Measurements from ENCODE around the gene ANKRD33B.

DNA sequence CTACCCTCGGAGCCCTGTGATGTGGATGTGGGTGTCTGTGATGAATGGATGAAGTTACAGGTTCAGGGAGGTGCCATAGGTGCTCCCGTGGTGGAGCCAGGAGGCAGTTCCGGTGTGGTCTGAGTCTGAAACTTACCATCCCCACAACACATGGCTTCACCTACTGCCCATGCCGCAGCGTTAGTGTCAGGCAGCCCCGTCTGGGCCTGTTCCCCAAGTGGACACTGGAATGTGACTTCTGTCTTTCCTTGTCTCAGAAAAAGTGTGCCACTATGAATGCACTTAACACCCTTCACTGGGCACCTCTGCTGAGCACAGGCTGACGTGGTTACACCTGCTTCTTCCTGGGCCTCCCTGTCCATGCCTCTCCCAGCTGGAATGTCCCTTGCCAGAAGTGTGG, 8.6 kb downstream of the ANKRD33B start:
- TF ChIP-seq EP300 (IDR thresholded peaks at IDR 0.05), result no peak
- TF ChIP-seq CTCF (IDR thresholded peaks at IDR 0.05), result no peak
- no peak for TF ChIP-seq POLR2A (IDR thresholded peaks at IDR 0.05)

All from upper lobe of left lung (tissue), 4 donors.